NCI-H446 (cell line): ENCODE data around the gene HRC.
"Not testable (repeated sequence)": the region's sequence is repeated elsewhere in the genome, so short reads cannot be mapped to it uniquely, and the experiment has no call there.

ENCODE experiments used
- DNase-seq, 2 experiments: peaks; one replicate each; lab custom pipeline; 2025; lab: John Stamatoyannopoulos, UW

The HRC gene

GRCh38 chr19:49155005-49155819, at the start of gene HRC:
TSS of gene HRC (minus strand) at chr19:49155396. CDS start at chr19:49155237, 159 bp downstream.
- DNase-seq = no peak

- DNase-seq = no peak
These were observed 45.8 kb upstream of the HRC start for GRCh38 chr19:49201042-49201441.

- DNase-seq = no peak
These were observed 45.2 kb upstream of the HRC start for GRCh38 chr19:49200238-49200862.

- DNase-seq = no peak
These were observed 41.5 kb upstream of the HRC start for GRCh38 chr19:49196527-49197240.

GRCh38 chr19:49194408-49194807, 39.2 kb upstream of the HRC start:
- no peak for DNase-seq

GRCh38 chr19:49193822-49194394, 38.7 kb upstream of the HRC start:
- no peak for DNase-seq

- DNase-seq = no peak
These were observed 35.6 kb upstream of the HRC start for GRCh38 chr19:49190781-49191180.

GRCh38 chr19:49189259-49189658, 34.1 kb upstream of the HRC start:
- no peak for DNase-seq

- no peak for DNase-seq
These were observed 33.5 kb upstream of the HRC start for GRCh38 chr19:49188626-49189200.

- no peak for DNase-seq
These were observed 30.9 kb upstream of the HRC start for GRCh38 chr19:49186108-49186507.

- DNase-seq = no peak
These were observed 27.7 kb upstream of the HRC start for GRCh38 chr19:49182848-49183375.

GRCh38 chr19:49182010-49182847, 27.0 kb upstream of the HRC start:
- DNase-seq = not testable (repeated sequence)

- DNase-seq = no peak
These were observed 25.5 kb upstream of the HRC start for GRCh38 chr19:49180659-49181058.

- DNase-seq = no peak
These were observed 18.0 kb upstream of the HRC start for GRCh38 chr19:49173198-49173597.

GRCh38 chr19:49168421-49168820, 13.2 kb upstream of the HRC start:
- DNase-seq = no peak

GRCh38 chr19:49167857-49168409, 12.7 kb upstream of the HRC start:
- DNase-seq = no peak

- DNase-seq = no peak
These were observed 10.7 kb upstream of the HRC start for GRCh38 chr19:49165865-49166301.

GRCh38 chr19:49165111-49165750, 10.0 kb upstream of the HRC start:
- DNase-seq = no peak

- no peak for DNase-seq
These were observed 6.8 kb upstream of the HRC start for GRCh38 chr19:49161987-49162386.
